ENCODE results near the gene FAM13A.

The FAM13A gene

DNA sequence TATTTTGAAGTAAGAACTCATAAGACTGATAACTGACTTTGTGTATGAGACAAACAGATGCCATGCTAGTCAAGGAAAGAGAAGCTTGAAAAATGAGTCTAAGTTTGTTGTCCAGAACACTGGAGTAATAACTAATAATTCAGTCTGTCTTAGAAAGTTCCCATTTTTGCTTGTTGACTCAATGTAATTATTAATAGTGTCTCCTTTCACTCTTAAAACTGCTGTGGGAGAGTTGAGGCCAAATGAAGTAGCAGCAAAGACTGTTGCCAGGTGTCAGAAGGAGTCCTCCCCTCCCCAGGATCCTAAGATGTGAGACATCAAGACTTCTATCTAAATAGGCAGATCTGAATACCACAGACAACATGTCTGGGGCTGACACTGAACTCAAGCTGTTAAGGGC is 20.8 kb upstream of the FAM13A start:
- H3K27ac ChIP-seq = no peak overlapping the region
- TF ChIP-seq, protein P1, sequence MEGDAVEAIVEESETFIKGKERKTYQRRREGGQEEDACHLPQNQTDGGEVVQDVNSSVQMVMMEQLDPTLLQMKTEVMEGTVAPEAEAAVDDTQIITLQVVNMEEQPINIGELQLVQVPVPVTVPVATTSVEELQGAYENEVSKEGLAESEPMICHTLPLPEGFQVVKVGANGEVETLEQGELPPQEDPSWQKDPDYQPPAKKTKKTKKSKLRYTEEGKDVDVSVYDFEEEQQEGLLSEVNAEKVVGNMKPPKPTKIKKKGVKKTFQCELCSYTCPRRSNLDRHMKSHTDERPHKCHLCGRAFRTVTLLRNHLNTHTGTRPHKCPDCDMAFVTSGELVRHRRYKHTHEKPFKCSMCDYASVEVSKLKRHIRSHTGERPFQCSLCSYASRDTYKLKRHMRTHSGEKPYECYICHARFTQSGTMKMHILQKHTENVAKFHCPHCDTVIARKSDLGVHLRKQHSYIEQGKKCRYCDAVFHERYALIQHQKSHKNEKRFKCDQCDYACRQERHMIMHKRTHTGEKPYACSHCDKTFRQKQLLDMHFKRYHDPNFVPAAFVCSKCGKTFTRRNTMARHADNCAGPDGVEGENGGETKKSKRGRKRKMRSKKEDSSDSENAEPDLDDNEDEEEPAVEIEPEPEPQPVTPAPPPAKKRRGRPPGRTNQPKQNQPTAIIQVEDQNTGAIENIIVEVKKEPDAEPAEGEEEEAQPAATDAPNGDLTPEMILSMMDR (conservative IDR thresholded peaks at IDR 0.05) = no peak

DNA sequence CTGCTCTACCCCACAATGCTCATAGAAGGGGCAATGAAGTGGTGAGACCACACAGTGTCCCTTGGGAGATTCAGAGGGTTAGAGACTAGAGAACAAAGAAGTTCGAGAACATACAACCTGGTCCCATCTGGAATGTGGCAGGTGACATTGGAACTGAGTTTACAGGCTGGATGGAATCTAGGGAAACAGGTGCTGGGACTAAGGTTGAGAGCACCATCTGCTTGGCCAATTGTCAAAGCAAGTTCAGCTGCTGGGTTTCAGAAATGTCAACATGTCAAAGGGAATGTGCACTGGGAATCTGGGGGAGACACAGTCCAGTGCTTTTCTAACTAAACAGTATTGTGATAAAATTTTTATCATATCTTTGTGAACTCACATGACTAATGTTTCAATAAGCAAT is 15.9 kb upstream of the FAM13A start:
- TF ChIP-seq, protein P1 (conservative IDR thresholded peaks at IDR 0.05) = no peak

DNA sequence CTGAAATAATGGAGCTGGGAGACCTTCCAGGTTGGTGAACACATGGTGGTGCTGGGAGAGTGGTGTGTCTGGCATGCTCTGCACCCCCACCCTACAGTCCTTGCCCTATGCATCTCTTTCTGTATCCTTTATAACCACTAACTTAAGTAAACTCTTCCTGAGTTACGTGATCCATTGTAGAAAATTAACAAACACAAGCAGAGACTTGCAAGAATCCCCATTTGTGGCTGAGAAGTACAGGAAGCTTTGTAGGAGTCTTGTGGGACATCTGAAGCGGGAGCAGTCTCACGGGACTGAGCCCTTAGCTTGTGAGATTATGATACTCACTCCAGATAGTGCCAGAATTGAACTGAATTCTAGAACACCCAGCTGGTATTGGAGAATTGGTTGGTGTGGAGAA is 14.3 kb upstream of the FAM13A start:
- TF ChIP-seq, protein P1 (conservative IDR thresholded peaks at IDR 0.05) = no peak
- H3K27ac ChIP-seq = no peak overlapping the region

More for the DNA sequence above, 15.9 kb upstream of the FAM13A start:
- no peak overlapping the region for H3K27ac ChIP-seq

DNA sequence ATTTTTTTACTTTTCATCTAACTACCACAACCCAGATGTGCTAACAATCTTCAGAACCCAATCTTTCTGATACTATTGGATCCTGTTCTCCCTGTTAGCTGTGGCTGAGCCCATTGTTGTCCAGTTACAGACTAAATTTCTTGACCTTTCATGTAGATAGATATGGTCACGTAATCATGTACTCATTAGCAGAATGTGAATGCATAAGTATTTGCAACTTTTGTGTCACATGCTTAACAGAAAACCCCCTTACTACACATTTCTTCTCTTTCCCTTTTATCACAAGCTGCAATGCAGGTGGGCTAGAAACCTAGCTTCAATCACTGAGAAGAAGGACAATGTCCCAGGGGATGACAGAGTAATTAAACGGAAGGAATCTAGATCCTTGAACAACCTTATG is 13.1 kb upstream of the FAM13A start:
- TF ChIP-seq, protein P1 (conservative IDR thresholded peaks at IDR 0.05) = no peak
- H3K27ac ChIP-seq = no peak overlapping the region

DNA sequence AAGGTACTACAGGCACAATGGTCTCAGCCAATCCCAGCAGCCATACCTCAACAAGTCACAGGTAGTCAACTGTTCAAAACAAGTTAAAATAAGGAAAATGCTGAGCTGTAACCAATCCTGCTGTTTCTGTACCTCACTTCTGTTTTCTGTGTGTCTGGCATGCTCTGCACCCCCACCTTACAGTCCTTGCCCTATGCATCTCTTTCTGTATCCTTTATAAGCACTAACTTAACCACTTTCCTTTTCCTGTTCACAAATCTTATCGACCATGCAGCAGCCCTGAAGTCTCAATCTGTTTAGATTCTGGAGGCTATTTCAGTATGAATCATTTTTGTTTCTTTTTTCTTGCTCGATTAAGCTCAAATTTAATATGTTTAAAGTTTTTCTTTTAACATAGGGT is 12.5 kb upstream of the FAM13A start:
- H3K27ac ChIP-seq = no peak overlapping the region
- TF ChIP-seq, protein P1 (conservative IDR thresholded peaks at IDR 0.05) = no peak

DNA sequence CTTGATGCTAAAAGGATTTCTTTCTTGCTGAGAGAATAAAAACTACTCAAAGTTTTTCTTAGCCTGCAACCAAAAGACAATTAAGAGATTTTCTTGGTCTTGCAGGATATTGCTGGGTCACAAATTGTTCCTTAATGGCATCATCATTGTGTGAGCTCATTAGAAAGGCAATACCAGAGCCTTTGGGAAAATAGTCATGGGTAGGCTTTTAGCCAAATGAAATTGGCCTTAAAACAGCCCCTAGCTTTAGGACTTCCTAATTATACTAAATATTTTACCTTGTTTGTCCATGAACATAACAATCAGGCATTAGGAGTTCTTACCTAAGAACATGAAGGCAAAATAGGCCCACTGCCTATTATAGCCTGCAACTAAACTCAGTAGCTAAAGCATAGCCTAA is 10.4 kb upstream of the FAM13A start:
- no peak overlapping the region for H3K27ac ChIP-seq
- TF ChIP-seq, protein P1 (conservative IDR thresholded peaks at IDR 0.05) = no peak

DNA sequence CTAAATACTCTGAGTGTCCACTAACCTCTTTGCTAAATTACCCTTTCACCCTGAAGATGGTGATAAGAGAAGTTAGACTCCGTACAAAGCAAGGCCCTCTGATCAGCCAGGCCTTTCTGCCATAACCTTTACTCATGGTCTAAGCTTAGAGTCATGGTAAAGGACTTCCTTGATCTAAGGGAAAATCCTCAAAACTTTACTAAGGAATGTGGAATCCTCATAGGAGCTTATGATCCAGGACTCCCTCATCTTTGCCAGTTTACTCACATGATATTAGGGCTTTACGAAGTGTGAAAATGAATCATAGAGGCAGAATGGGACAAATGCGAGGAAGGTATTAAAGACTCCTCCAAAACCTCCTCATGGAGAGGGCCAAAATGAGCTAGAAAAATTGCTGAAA is 7.9 kb upstream of the FAM13A start:
- TF ChIP-seq, protein P1 (conservative IDR thresholded peaks at IDR 0.05) = no peak
- no peak overlapping the region for H3K27ac ChIP-seq

DNA sequence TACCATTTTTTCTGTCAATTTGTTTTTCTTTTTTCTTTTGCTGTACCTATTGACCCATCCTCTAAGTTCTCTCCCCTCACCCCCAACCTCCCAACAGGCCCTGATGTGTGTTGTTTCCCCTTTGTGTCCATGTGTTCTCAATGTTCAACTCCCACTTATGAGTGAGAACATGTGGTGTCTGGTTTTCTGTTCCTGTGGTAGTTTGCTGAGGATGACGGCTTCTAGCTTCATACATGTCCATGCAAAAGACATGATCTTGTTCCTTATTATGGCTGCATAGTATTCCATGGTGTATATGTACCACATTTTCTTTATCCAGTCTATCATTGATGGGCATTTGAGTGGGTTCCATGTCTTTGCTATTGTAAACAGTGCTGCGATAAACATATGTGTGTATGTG is 859 bp upstream of the FAM13A start:
- H3K27ac ChIP-seq = peak overlapping the region; percentile 88
